Ascending aorta (tissue), 2 donors: ENCODE data around the gene ZNF319. TPM values are rescaled to one million over a fixed set of nuclear protein-coding genes. Genes with fewer than 3 reads are reported as not detected.

ENCODE experiments used
- DNase-seq, 2 donors: peaks; one replicate each; pipeline ENCODE4 v3.0.0-alpha.2; 2019; ENCODE audit warnings: low spot score in 2 of 2
- H3K27ac ChIP-seq, 2 donors: fragments of 200-600 bp; sonication (generic); one replicate each; pipeline ENCODE4 v1.5.1; 2016 to 2017; ENCODE audit warnings: mild to moderate bottlenecking in 1 of 2
- H3K27me3 ChIP-seq: fragments of 200-600 bp; sonication (generic); one replicate; pipeline ENCODE4 v1.5.1; 2017
- H3K36me3 ChIP-seq, 2 donors: fragments of 200-600 bp; sonication (generic); one replicate each; pipeline ENCODE4 v1.5.1; 2016
- H3K4me1 ChIP-seq, 2 donors: fragments of 200-600 bp; sonication (generic); one replicate each; pipeline ENCODE4 v1.5.1; 2016 to 2017; ENCODE audit warnings: mild to moderate bottlenecking in 1 of 2
- H3K4me3 ChIP-seq, 2 donors: fragments of 200-600 bp; sonication (generic); one replicate each; pipeline ENCODE4 v1.5.1; 2016 to 2017; ENCODE audit warnings: mild to moderate bottlenecking in 1 of 2
- H3K9me3 ChIP-seq, 2 donors: fragments of 200-600 bp; sonication (generic); one replicate each; pipeline ENCODE4 v1.5.1; 2016
- intact Hi-C: fragments of 100-400 bp; cut with DNase I; formaldehyde crosslinking; loops from one replicate; pipeline ENCODE4 v1.15.1; 2023
- total RNA-seq: library from RNA; depleted of rRNA; stranded (reverse); fragments of >200 nt; gene quantifications from one replicate; pipeline ENCODE4 v1.1.0, GENCODE V29; 2016
- TF ChIP-seq, protein P1 (sequence below), 3 experiments: fragments of 200-600 bp in 2 of 3; fragments of 450-650 bp in 1 of 3; sonication (generic) in 2 of 3; IDR thresholded peaks; one replicate each; pipeline ENCODE4 v1.5.1; 2016 to 2019; ENCODE audit warnings: antibody characterized with exemption in 3 of 3, mild to moderate bottlenecking in 1 of 3, moderate library complexity in 1 of 3

Gene ZNF319
- total RNA-seq, 1 donor from 2014 or later: 17.5 TPM

DNA sequence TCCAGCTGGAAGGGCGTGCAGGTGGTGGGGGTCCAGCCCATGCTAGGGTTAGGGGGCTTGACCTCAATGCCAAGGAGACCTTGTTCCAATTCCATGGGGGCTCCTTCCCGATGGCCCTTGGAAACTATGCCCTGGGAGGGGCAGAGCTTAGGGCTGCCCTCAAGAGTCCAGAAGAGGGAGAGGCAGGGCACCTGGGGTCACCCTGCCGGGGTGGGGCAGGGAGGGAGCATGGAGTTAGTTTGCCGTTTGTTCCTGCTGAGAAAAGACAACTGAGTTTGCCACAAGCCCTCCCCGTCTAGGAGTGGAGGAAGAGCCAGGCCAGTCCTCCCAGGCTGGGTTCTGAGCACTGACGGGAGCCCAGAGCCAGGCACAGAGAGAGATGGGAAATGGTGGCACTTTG is 46.5 kb upstream of the ZNF319 start:
- Histone ChIP-seq H3K27me3 (no peaks in the 10 kb centered on the region), H3K4me1 (no peaks in the 10 kb centered on the region), H3K9me3 (no peaks in the 10 kb centered on the region), H3K27ac (no peak overlapping the region), H3K4me3 (no peak overlapping the region), H3K36me3 (no peaks in the 10 kb centered on the region)
- DNase-seq: no peak
- intact Hi-C loops: no loop called here
- TF ChIP-seq, protein P1, sequence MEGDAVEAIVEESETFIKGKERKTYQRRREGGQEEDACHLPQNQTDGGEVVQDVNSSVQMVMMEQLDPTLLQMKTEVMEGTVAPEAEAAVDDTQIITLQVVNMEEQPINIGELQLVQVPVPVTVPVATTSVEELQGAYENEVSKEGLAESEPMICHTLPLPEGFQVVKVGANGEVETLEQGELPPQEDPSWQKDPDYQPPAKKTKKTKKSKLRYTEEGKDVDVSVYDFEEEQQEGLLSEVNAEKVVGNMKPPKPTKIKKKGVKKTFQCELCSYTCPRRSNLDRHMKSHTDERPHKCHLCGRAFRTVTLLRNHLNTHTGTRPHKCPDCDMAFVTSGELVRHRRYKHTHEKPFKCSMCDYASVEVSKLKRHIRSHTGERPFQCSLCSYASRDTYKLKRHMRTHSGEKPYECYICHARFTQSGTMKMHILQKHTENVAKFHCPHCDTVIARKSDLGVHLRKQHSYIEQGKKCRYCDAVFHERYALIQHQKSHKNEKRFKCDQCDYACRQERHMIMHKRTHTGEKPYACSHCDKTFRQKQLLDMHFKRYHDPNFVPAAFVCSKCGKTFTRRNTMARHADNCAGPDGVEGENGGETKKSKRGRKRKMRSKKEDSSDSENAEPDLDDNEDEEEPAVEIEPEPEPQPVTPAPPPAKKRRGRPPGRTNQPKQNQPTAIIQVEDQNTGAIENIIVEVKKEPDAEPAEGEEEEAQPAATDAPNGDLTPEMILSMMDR (IDR thresholded peaks at IDR 0.05): no peak

DNA sequence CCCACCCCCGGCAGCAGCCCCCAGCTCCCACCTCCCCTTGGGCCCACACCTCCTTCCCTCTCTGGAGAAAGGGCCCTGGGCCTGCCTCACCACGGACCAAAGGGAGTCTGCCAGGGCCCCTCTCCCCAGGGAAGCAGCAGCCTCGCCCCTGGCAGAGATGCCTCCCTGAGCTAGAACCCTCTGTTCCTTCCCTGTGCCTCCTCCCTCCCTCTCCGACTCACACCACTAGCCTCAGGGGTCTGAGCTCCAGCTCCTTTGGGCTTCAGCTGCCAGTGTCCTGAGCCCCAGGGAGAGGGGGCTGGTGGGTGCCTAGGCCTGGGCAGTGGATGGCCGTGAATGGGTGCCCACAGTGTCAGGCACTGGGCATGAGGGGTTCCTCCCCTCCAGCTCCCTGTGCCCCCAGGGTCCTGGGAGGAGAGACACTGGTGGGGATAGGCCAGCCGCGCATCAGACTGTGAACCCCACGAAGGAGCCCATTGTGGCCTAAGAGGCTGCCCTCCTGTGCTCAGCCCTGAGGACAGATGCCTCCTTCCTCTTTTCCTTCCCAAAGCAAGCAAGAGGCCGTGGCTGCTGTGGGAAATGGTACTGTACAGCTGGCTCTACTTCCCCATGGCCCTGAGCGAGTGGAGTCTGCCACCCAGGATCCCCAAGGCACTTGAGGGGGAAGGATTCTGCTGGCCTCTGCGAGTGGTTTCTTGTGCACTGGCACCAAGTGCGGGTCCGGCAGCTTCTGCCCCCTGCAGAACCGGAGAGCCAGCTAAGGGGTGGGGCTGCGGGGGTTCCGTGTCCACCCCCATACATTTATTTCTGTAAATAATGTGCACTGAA is 45.8 kb upstream of the ZNF319 start:
- intact Hi-C loops: no loop called here
- Histone ChIP-seq H3K4me3 (no peak overlapping the region), H3K27me3 (no peaks in the 10 kb centered on the region), H3K27ac (no peak overlapping the region), H3K4me1 (no peaks in the 10 kb centered on the region), H3K36me3 (no peaks in the 10 kb centered on the region), H3K9me3 (no peaks in the 10 kb centered on the region)
- TF ChIP-seq, protein P1 (IDR thresholded peaks at IDR 0.05): no peak
- DNase-seq: no peak

DNA sequence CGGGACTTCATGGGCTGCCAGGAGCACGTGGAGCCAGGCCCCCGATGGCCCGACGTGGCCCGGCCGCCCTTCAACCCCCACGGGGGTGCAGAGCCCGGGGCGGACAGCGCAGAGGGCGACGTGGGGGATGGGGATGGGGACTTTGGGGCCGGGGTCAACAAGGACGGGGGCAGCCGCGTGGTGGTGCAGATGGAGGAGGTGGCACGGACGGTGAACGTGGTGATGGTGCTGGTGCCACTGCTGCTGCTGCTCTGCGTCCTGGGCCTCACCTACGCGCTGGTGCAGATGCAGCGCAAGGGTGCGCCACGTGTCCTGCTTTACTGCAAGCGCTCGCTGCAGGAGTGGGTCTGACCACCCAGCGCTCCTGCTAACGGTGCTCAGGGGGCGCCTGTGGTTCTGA is 44.6 kb upstream of the ZNF319 start:
- Histone ChIP-seq H3K4me3 (no peak overlapping the region), H3K4me1 (no peaks in the 10 kb centered on the region), H3K27ac (no peak overlapping the region), H3K27me3 (no peaks in the 10 kb centered on the region), H3K36me3 (no peaks in the 10 kb centered on the region), H3K9me3 (no peaks in the 10 kb centered on the region)
- no peak for DNase-seq
- TF ChIP-seq, protein P1 (IDR thresholded peaks at IDR 0.05): no peak
- intact Hi-C loops: no loop called here

DNA sequence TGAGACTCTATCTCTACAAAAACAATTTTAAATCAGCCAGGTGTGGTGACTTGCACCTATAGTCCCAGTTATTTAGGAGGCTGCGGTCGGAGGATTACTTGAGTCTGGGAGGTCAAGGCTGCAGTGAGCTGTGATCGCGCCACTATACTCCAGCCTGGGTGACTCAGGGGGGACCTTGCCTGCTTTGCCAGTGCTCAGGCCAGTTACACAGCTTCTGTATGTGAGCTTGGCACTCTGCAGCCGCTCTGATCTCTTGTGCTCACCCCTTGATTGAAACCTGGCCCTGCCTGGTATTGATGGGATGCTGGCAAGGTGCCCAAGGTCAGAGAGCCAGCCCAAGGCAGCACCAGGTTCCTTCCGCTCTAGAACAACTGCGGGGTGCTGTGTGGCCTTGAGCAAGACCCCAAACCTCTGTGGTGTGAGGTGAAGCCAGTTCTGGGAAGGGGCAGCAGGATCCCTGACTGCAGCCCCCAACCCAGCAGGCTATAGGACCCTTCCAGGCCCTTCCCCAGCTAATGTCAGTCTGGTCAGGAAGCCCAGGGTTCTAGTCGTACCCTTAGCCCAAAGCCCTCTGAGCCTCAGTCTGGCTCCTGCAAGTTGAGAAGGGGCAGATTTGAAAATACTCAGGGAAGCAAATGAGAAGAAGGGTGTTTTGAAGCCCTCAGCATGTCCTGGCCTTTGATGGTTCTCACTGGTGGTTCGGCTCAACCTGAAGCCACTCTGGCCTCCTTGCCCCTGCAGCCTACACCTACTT is 44.0 kb upstream of the ZNF319 start:
- no peak overlapping the region for H3K4me3 ChIP-seq
- H3K4me1 ChIP-seq: no peaks in the 10 kb centered on the region
- TF ChIP-seq, protein P1 (IDR thresholded peaks at IDR 0.05): no peak
- intact Hi-C loops: no loop called here
- DNase-seq: no peak
- H3K27me3 ChIP-seq: no peaks in the 10 kb centered on the region
- H3K36me3 ChIP-seq: no peaks in the 10 kb centered on the region
- no peaks in the 10 kb centered on the region for H3K9me3 ChIP-seq
- H3K27ac ChIP-seq: no peak overlapping the region

DNA sequence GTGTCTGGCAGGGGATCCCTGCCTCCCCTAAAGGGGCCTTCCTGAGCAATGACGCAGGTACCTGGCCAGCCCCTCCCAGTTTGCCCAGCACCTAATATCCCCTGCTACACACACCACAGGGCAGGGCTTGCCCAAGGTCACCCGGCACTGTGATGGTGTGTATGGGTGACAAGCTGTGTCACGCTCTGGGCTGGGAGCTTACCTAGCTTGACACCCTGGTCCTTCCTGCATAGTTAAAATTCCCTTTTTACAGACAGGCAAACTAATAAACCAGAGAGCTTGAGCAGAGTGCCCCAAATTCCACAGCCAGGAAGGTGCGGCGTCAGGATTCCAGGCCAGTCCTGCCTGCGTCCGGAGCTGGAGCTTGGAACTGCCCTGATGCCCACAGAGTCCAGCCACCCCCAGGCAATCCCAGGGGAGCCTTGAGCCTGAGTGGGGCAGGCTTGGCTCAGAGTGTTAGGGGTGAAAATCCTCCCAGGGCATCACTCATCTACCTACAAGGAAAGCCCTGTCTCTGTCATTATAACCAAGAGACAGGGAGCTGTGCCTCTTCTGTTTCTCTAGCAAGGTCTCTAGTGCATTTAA is 43.2 kb upstream of the ZNF319 start:
- Histone ChIP-seq H3K4me3 (no peak overlapping the region), H3K36me3 (no peaks in the 10 kb centered on the region), H3K27ac (no peak overlapping the region), H3K9me3 (no peaks in the 10 kb centered on the region), H3K27me3 (no peaks in the 10 kb centered on the region), H3K4me1 (no peaks in the 10 kb centered on the region)
- TF ChIP-seq, protein P1 (IDR thresholded peaks at IDR 0.05): no peak
- intact Hi-C loops: no loop called here
- no peak for DNase-seq
